ENCODE results near the gene NDUFA5.

NDUFA5 gene

DNA sequence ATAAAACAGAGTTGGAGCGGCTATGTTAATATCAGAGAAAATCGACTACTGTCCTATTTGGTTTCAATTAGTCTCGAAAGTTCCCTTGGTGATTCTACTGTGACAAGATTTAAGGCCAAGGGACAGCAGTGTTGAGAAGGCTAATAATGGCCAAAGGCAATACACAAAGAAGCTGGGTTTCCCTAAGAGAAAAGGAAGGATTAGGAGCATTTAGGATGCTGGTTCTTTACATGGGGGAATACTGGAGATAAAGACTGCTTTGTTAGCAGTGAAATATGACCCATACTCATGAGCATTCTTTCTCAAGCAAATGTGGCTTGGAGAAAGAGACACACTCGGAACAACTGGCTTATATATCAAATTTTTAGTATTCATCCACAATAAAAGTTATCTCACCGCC lies 55.4 kb downstream of the NDUFA5 start:
- no peak for DNase-seq (ENCODE audit: low spot score)

DNA sequence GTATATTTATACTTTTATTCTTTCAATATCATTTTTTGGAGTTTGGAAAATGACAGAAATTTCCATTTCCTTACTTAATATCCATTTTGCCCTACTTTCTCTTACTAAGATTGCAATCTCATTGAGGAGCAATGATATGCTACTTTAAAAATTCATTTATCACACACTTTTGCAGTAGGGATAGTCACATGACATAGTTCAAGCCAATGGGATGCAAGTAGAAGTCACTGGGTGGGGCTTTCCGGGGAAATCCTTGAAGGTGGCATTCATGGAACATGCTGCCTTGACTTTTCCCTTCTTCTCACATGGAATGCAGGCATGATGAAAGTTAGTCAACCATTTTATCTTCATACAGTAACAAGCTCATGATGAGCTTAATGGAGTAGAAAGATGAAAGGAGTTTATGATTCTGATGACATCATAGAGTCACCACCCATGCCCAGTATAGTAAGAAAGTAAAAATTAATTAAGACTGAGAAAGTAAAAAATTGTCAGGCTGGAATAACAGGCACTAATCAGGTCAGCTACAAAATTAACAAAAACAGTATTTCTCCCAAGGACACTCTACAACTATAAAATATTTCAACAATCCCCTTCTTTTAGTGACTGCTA lies 56.6 kb downstream of the NDUFA5 start:
- DNase-seq (ENCODE audit: low spot score): no peak

DNA sequence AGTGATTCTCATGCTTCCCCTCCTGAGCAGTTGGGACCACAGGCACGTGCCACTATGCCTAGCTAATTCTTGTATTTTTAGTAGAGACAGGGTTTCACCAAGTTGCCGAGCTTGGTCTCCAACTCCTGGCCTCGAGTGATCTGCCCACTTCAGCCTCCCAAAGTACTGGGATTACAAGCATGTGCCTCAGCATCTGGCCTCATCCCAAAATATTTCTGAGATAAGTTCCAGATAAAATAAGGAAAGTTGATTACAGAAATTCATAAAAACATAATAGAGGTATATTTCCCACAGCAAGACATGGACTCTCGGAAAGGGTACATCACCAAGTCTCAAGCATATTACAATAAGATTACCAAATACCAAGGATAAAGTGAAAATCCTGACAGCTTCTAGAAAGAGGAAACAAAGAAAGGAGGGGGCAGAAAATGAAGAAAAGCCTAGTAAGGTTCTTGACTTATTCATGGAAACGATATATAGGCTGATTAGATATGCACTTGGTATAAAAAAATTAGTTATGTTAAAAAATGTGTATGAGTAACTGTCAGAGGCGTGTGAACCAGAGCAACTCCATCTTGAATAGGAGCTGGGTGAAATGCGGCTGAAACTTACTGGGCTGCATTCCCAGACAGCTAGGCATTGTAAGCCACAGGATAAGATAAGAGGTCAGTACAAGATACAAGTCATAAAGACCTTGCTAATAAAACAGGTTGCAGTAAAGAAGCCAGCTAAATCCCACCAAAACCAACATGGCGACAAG lies 58.2 kb downstream of the NDUFA5 start:
- no peak for DNase-seq (ENCODE audit: low spot score)

DNA sequence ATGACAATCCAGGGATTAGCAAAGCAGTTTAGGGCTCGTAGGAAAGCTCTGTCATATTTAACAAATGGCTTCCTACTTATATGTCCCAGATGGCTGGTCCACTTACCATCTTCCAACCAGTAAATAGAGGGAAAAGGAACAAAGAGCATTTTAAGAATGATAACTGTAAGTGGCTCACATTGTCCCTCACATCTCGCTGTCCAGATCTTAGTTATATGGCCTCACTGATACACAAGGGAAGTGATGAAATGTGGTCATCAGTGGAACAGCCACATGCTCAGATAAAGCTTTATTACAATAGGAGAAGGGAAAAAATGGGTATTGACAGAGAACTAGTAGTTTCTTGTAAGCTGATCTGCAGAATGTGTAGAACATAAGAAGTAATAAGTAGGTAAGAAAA lies 59.0 kb downstream of the NDUFA5 start:
- no peak for DNase-seq (ENCODE audit: low spot score)

DNA sequence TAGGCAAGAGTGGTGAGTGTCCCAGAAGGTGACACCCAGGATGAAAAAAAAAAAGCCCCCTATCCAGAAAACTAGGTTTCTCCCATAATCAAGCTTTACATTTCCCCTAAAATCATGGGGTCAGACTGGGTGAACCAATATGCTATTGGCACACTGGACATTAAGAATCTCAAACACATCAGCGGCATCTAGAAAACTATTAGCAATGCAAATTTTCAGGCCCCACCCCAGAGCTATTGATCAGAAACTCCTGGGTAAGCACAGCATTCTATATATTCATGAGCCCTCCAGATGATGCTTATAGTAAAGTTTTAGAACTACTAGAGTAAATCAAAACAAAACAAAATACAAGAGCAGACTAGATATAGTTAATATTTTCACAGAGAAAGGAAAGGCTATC lies 59.6 kb downstream of the NDUFA5 start:
- DNase-seq (ENCODE audit: low spot score): no peak

DNA sequence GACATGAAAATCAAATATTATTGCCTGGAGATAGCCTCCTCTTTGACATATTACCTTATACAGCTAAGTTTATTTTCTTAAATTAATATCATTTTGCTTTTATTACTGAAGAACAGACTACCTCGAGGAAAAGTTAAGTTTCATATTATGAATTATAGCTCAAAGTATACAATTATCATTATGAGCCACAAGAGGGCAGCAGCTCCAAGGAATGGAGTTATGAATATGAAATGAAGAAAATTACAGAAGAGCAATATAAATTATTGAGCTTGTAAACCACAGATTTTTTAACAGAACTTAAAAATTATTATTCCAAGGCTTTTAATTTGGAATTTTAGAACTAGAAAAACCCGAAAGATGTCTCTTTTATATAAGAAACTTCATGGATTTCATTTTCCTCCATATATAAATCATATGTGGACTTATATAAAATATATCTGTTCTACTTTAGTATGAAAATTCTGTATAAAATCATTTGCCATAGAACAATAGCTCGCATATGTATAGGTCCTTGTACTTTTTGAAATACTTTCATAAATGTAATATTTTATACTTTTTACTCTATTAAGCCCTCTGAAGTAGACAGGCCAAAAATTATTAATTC lies 63.3 kb downstream of the NDUFA5 start:
- peak; percentile 59 for DNase-seq (ENCODE audit: low spot score)

DNA sequence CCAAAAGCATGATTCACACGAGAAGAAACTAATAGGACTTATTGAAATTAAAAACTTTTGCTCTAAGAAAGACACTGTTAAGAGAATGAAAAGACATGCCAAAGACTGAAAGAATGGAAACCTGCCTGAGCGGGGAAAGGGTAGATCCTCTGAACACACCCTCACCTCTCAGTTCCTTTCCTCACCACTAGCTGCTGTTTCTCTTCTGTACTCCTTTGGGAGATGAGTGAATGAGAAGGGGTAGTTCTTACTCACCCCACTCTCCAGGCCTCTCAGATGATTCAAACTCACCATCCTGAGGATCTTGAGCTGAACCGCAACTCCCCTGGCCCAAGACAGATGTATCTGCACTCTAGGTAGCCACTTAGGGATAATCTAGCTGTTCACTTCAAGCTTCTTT lies 65.1 kb downstream of the NDUFA5 start:
- peak; percentile 57 for DNase-seq (ENCODE audit: low spot score)
